Activated CD4-positive, alpha-beta T cell treated with anti-CD3 and anti-CD28 coated beads for 36 hours (primary cell): ENCODE measurements around the gene CEL. TPM values are rescaled to one million over a fixed set of nuclear protein-coding genes. Genes with fewer than 3 reads are reported as not detected.
A peak's percentile ranks its signal among the peaks of the same experiment; 100 is the strongest.

ENCODE experiments used
- ATAC-seq: fragments of 200-7000 bp; cut with Tn5 transposase; one replicate; pipeline ENCODE4 v1.10.0; 2021; ENCODE audit warnings: mild to moderate bottlenecking, moderate library complexity
- CTCF ChIA-PET: fragments of 350-600 bp; sonication (Branson Sonifier 250); formaldehyde crosslinking; loops from one replicate; lab custom pipeline; 2021; ENCODE audit warnings: antibody characterized with exemption; lab: Charles Lee
- POLR2A ChIA-PET: fragments of 350-600 bp; sonication (Branson Sonifier 250); formaldehyde crosslinking; loops from one replicate; lab custom pipeline; 2021; ENCODE audit warnings: antibody characterized with exemption, inconsistent platforms; lab: Charles Lee
- DNase-seq: peaks from one replicate; pipeline ENCODE4 v3.0.0-alpha.2; 2020
- H3K27ac Mint-ChIP-seq: one replicate; pipeline ENCODE4 v1.8.0; 2021; ENCODE audit warnings: mixed read lengths
- H3K27me3 Mint-ChIP-seq: one replicate; pipeline ENCODE4 v1.8.0; 2021; ENCODE audit warnings: mixed read lengths
- H3K36me3 Mint-ChIP-seq: one replicate; pipeline ENCODE4 v1.8.0; 2021; ENCODE audit warnings: low read depth, mixed read lengths
- H3K4me1 Mint-ChIP-seq: one replicate; pipeline ENCODE4 v1.8.0; 2021; ENCODE audit warnings: mixed read lengths
- H3K4me3 Mint-ChIP-seq: one replicate; pipeline ENCODE4 v1.8.0; 2021; ENCODE audit warnings: mild to moderate bottlenecking, moderate library complexity, mixed read lengths
- H3K9me3 Mint-ChIP-seq: one replicate; pipeline ENCODE4 v1.8.0; 2021; ENCODE audit warnings: low read depth, mixed read lengths
- intact Hi-C, 2 experiments: fragments of 100-400 bp; cut with DNase I in 1 of 2; cut with micrococcal nuclease in 1 of 2; formaldehyde crosslinking; loops; one replicate each; pipeline versions ENCODE4 v1.14.2 to v1.15.1; 2022 to 2024; cut with DNase I, micrococcal nuclease
- total RNA-seq, 2 experiments: library from RNA; stranded (reverse); gene quantifications; one replicate each; pipeline ENCODE4 v1.2.3, GENCODE V29; 2021

The CEL gene
- total RNA-seq, 2 experiments from 2014 or later, result 0.98 to 1.2 TPM

DNA sequence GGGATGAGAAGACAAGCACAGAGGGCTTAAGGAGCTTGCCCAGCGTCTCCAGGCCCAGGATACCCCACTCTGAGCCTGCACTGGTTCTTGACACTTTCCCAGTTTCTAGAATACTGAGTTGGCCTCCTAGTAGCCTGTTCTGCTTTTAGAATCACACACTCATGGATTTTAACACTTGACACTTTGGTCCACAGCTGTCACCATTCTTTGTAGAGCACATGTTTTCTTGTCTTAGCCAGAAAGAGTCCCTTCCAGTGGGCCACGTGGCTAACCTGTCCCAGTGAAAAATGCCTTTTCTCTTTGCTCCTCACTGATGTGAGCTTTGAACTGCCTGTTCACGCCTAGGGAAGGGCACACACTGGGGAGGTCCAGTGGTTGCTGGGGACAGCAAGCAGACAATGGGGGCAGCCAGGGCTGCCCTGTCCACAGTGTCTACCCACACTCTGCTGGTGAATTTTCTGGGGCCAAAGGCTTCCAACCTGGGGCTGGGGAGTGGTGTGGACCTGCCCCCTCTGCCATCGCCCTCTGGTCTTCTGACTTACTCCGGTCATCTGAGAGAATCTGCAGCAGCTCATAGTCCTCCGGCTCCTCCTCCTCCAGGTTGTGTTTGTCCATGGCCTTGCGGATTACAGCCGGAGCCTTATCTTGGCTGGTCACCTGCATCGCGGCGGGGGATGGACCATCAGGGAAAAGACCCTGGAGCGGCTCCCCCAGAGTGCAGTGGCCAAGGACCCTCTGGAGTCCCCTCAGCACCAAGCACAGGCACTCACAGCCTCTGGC lies 38.1 kb downstream of the CEL start:
- DNase-seq (peak; percentile 1), ATAC-seq (no peak)
- peaks cover 72% of the 10 kb centered on the region for H3K36me3 Mint-ChIP-seq
- H3K27me3 Mint-ChIP-seq, result no peaks in the 10 kb centered on the region
- ChIA-PET POLR2A (no interaction called here), CTCF (interaction anchor here (0.6 kb wide), 2 partner anchors 45 to 57 kb away, joined by 3 read pairs; no protein-coding TSS in a partner anchor)
- no peak overlapping the region for H3K27ac Mint-ChIP-seq
- H3K4me3 Mint-ChIP-seq, result no peak overlapping the region
- intact Hi-C loops, result no loop called here
- no peaks in the 10 kb centered on the region for H3K4me1 Mint-ChIP-seq
- H3K9me3 Mint-ChIP-seq, result peaks cover 15% of the 10 kb centered on the region

- Mint-ChIP-seq H3K4me1 (no peaks in the 10 kb centered on the region), H3K27ac (no peak overlapping the region), H3K36me3 (peaks cover 71% of the 10 kb centered on the region), H3K27me3 (no peaks in the 10 kb centered on the region), H3K4me3 (no peak overlapping the region), H3K9me3 (peaks cover 10% of the 10 kb centered on the region)
- no peak for ATAC-seq
- CTCF ChIA-PET, result interaction anchor here (0.6 to 3.5 kb wide), 6 partner anchors 15 to 86 kb away, joined by 3 to 24 read pairs (median 4); no protein-coding TSS in a partner anchor
- intact Hi-C loops, result no loop called here
- POLR2A ChIA-PET, result no interaction called here
- peak; percentile 4 for DNase-seq
These were observed 39.0 kb downstream of the CEL start for GRCh38 chr9:133100506-133101355.

DNA sequence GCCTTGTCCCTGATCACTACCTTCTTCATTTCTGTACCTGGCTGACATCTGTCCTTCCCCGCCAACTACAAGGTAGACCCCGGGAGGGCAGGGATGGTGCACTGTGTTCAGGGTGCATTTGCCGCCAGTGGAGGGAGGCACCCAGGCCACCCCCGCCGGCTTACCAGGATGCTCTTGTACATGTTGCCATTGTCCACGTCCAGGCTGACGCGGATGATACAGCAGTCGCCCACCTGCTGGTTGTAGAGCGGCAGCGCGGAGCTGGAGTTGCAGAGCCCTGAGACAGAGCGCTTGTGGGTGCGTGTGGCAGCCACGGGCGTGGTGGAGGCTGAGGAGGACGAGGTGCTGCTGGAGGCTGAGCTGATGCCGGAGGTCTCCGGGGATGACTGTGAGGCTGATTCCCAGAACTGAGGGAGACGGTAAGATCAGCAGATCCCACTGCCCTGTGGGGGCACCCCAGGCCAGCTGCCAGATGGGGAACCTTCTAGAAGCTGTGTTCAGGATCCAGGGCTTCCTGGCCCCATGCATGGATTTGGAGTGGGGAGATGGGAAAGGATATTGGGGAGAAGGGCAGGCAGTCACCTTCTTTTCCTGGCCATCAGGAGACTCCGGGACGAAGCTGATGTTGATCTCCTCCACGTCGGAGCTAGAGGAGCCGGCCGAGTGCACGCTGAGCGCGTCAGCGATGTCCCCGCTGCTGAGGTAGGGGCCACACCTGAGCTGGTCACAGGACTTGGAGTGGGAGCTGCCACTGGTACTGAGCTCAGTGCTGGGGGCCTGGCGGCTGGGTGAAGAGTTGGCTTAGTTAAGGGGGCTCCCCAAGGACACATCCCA lies 39.8 kb downstream of the CEL start:
- Mint-ChIP-seq H3K27me3 (no peaks in the 10 kb centered on the region), H3K4me1 (no peaks in the 10 kb centered on the region), H3K4me3 (no peak overlapping the region), H3K27ac (no peak overlapping the region), H3K36me3 (peaks cover 66% of the 10 kb centered on the region), H3K9me3 (peaks cover 3% of the 10 kb centered on the region)
- DNase-seq (peak; percentile 5), ATAC-seq (no peak)
- ChIA-PET CTCF (interaction anchor here (0.6 to 3.5 kb wide), 10 partner anchors 14 to 158 kb away, joined by 3 to 24 read pairs (median 3); no protein-coding TSS in a partner anchor), POLR2A (no interaction called here)
- intact Hi-C loops, result no loop called here

DNA sequence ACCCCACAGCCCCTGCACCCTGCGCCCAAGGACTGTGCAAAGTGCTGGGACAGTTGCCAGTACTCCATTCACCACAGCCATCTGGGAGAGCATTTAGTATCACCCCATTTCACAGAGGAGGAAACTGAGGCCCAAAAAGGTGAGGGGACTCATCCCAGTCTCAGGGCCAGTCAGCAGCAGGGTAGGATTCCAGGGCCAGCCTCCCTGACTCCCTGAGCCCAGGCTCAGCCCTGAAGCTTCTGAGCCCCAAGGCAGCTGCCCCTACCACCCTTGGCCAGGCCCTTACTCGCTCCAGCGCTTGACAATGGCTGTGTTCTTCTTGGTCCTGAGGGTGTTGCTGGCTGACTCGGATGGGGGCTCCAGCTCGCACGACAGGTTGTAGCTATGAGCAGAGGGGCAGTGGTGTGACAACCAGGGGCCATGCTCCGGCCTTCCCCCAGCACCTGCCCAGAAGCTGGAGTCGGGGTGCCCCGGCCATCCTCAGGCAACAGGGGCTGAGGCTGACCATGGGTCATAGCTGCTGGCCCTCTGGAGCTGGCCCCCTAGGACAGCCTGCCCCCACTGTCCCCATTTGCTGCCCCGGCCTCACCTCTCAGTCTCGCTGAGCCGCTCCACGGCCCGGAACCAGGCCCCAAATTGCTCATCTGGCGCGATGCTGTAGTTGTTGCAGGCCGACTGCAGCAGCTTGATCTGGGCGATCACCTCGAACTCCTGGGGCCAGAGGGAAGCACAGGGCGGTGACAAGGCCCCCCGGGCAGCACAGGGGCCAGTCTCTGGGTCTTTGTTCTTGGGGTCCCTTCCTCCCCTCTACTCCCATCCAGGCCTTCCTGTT lies 40.6 kb downstream of the CEL start:
- Mint-ChIP-seq H3K27ac (no peak overlapping the region), H3K4me3 (no peak overlapping the region), H3K9me3 (no peaks in the 10 kb centered on the region), H3K4me1 (no peaks in the 10 kb centered on the region), H3K27me3 (no peaks in the 10 kb centered on the region), H3K36me3 (peaks cover 62% of the 10 kb centered on the region)
- intact Hi-C loops, result loop anchor here (1.0 kb wide), 2 partner anchors 42 to 46 kb away; no protein-coding TSS in a partner anchor
- POLR2A ChIA-PET, result no interaction called here
- CTCF ChIA-PET, result interaction anchor here (0.6 to 3.5 kb wide), 10 partner anchors 9 to 449 kb away, joined by 3 to 24 read pairs (median 3); no protein-coding TSS in a partner anchor
- DNase-seq (peak; percentile 3), ATAC-seq (no peak)

DNA sequence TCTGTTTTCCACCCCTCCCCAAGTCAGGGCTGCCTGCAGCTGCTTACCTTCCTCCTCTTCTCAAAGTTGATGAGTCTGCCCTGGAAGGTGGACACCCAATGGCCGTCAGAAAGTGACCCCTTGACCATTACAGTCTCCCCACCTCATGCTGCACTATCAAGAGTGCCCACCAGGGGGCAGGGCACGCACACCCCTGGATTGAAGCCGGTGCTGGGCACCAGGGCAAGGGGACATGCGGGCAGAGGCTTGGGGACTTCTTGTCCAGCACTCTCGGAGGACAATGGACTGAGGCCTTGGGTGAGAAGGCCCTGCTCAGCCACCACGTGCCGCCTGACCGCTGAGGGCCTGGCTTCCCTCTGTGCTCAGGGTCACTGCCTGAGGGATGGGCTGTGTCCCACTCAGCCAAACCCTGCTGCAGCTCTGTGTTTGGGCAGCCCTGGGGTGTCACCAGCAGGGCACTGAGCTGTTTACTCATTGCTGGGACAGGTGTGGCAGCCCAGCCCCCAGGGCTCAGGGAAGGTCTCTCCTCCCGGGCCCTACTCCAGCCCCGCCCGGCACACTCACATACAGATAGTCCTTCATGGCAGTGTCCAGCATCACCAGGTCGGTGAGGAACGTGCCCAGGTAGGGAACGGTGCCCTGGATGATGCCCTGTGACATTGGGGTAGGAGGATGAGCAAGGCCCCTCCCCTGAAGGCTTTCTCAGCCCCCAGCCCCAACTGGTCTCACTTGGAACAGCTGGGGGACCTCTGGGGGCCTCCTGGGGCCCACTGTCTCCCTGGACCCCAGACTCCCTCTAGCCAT lies 41.6 kb downstream of the CEL start:
- H3K27me3 Mint-ChIP-seq, result no peaks in the 10 kb centered on the region
- DNase-seq (peak; percentile 68), ATAC-seq (peak; percentile 60)
- peaks cover 57% of the 10 kb centered on the region for H3K36me3 Mint-ChIP-seq
- CTCF ChIA-PET, result interaction anchor here (0.5 to 3.5 kb wide), 8 partner anchors 10 to 176 kb away, joined by 3 to 24 read pairs (median 3); no protein-coding TSS in a partner anchor
- intact Hi-C loops, result loop anchor here (1.0 kb wide), 2 partner anchors 41 to 45 kb away; no protein-coding TSS in a partner anchor
- H3K4me1 Mint-ChIP-seq, result no peaks in the 10 kb centered on the region
- no peak overlapping the region for H3K4me3 Mint-ChIP-seq
- POLR2A ChIA-PET, result no interaction called here
- no peaks in the 10 kb centered on the region for H3K9me3 Mint-ChIP-seq
- H3K27ac Mint-ChIP-seq, result no peak overlapping the region

GRCh38 chr9:133103987-133104505 lies 42.3 kb downstream of the CEL start:
- no peaks in the 10 kb centered on the region for H3K4me1 Mint-ChIP-seq
- H3K9me3 Mint-ChIP-seq, result no peaks in the 10 kb centered on the region
- H3K4me3 Mint-ChIP-seq, result no peak overlapping the region
- no peak for DNase-seq
- ChIA-PET CTCF (interaction anchor here (0.5 to 3.5 kb wide), 5 partner anchors 40 to 176 kb away, joined by 3 to 24 read pairs (median 3); no protein-coding TSS in a partner anchor), POLR2A (no interaction called here)
- ATAC-seq, result no peak
- H3K27me3 Mint-ChIP-seq, result no peaks in the 10 kb centered on the region
- H3K36me3 Mint-ChIP-seq, result peaks cover 52% of the 10 kb centered on the region
- intact Hi-C loops, result loop anchor here (1.0 kb wide), 2 partner anchors 40 to 44 kb away; no protein-coding TSS in a partner anchor
- no peak overlapping the region for H3K27ac Mint-ChIP-seq

- H3K4me1 Mint-ChIP-seq, result peaks cover under 1% of the 10 kb centered on the region
- no peak overlapping the region for H3K27ac Mint-ChIP-seq
- intact Hi-C loops, result no loop called here
- ChIA-PET POLR2A (no interaction called here), CTCF (interaction anchor here (0.9 kb wide), 1 partner anchor 18 kb away, joined by 4 read pairs; no protein-coding TSS in a partner anchor)
- no peaks in the 10 kb centered on the region for H3K9me3 Mint-ChIP-seq
- H3K27me3 Mint-ChIP-seq, result no peaks in the 10 kb centered on the region
- no peak for ATAC-seq
- peaks cover 51% of the 10 kb centered on the region for H3K36me3 Mint-ChIP-seq
- no peak overlapping the region for H3K4me3 Mint-ChIP-seq
- DNase-seq, result no peak
These were observed 43.1 kb downstream of the CEL start for GRCh38 chr9:133104718-133105460.

DNA sequence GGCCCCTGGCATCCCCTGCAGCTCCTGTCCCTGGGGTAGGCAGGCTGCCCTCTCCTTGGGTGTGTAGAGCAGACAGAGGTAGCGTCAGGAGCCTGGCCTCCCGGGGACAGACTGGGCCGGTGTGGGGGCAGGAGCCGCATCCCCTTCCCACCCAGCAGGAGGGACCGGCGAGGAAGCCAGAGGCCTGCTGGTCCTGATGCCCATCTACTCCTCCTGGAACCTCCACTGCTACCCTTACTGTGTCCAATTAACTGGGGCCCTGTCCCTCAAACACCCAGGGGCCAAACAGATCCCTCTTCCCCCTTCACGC lies 43.6 kb downstream of the CEL start:
- no peaks in the 10 kb centered on the region for H3K27me3 Mint-ChIP-seq
- H3K4me3 Mint-ChIP-seq, result no peak overlapping the region
- CTCF ChIA-PET, result interaction anchor here (0.8 to 0.9 kb wide), 3 partner anchors 9 to 42 kb away, joined by 4 to 5 read pairs (median 4); no protein-coding TSS in a partner anchor
- peaks cover 50% of the 10 kb centered on the region for H3K36me3 Mint-ChIP-seq
- ATAC-seq, result no peak
- no peaks in the 10 kb centered on the region for H3K9me3 Mint-ChIP-seq
- no peak overlapping the region for H3K27ac Mint-ChIP-seq
- H3K4me1 Mint-ChIP-seq, result peaks cover 6% of the 10 kb centered on the region
- intact Hi-C loops, result no loop called here
- POLR2A ChIA-PET, result no interaction called here
- no peak for DNase-seq
